ENCODE measurements around the gene PDZD2.

- TF ChIP-seq CTCF (IDR thresholded peaks at IDR 0.05; ENCODE audit: borderline replicate concordance, extremely low read depth, low read length, poor library complexity, severe bottlenecking) (no peak), EZH2 (IDR thresholded peaks at IDR 0.05; ENCODE audit: borderline replicate concordance, low read depth, low read length, severe bottlenecking) (no peak)
Observed at GRCh38 chr5:31942546-31942945, 303.6 kb downstream of the PDZD2 start.
